ENCODE results near the gene HOATZ. TPM values are rescaled to one million over a fixed set of nuclear protein-coding genes. Genes with fewer than 3 reads are reported as not detected.

The HOATZ gene
- total RNA-seq, 2 donors from 2014 or later, result not detected

DNA sequence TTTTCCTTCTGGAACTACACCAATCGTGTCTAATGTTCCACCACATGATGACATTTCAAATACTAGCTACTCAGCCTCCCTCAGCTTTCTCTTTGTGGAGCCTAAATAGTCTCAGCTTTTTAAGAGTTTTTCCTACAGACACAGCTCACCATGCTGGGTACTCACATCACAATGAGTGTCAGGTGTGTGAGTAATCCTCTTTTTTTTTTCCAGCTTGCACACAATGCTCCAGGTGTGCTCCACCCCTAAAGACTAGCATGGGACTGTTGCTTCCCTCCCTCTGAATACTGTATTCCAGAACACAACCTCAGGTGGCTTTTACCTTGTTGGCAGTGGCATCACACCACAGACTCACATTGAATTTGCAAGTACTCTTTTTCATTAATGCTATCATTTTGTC is 14.1 kb upstream of the HOATZ start:
- Mint-ChIP-seq H3K36me3 (no peaks in the 10 kb centered on the region), H3K27ac (no peak overlapping the region), H3K4me1 (ENCODE audit: low read depth in 2 of 2) (no peaks in the 10 kb centered on the region), H3K4me3 (no peak overlapping the region), H3K27me3 (peaks cover 32 to 50% of the 10 kb centered on the region in 2 donors), H3K9me3 (no peaks in the 10 kb centered on the region)
- ATAC-seq, result no peak
- no peak for DNase-seq (ENCODE audit: low spot score)

DNA sequence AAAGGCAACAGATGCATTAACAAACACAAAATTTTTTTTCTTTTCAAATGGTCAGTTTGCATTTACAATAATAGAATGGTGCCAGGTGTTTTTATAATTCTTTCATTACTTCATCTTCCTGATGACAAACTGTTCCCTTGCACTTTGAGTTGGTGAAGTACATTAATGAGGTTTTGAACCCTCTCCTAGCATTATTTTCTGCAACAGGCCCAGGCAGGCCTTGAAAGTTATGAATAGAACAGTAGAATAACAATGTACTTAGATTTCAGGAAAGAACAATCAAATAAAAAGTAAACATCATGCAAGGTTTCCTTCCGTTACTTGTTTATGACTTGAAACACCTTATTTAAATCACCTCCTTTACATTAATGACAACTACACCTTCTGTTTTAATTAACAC is 12.0 kb upstream of the HOATZ start:
- H3K4me3 Mint-ChIP-seq, result no peak overlapping the region
- no peaks in the 10 kb centered on the region for H3K9me3 Mint-ChIP-seq
- H3K27me3 Mint-ChIP-seq, result peaks cover 33 to 57% of the 10 kb centered on the region in 2 donors
- no peaks in the 10 kb centered on the region for H3K4me1 Mint-ChIP-seq (ENCODE audit: low read depth in 2 of 2)
- DNase-seq (ENCODE audit: low spot score) (no peak), ATAC-seq (no peak)
- no peaks in the 10 kb centered on the region for H3K36me3 Mint-ChIP-seq
- no peak overlapping the region for H3K27ac Mint-ChIP-seq

DNA sequence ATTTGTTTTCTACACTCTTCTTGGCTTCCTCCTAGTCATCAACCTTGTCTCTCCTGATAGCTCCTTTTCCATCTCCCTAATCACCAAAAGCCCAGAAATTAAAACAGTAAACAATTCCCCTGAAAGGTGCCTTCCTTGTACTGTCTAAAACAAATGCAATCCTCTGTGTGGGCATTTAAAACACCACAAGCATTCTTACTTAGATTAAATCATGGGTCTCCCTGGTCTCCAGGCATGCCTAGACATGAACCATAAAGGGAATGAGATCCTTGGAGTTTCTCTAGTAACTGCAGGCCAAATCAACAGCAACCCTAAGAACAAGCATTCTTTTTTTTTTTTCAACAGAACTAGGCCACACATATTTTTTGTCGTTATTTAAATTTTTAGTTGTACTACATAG is 4.3 kb upstream of the HOATZ start:
- Mint-ChIP-seq H3K9me3 (no peaks in the 10 kb centered on the region), H3K4me1 (ENCODE audit: low read depth in 2 of 2) (no peaks in the 10 kb centered on the region), H3K36me3 (no peaks in the 10 kb centered on the region), H3K4me3 (no peak overlapping the region), H3K27ac (no peak overlapping the region), H3K27me3 (peaks cover 40 to 56% of the 10 kb centered on the region in 2 donors)
- DNase-seq (ENCODE audit: low spot score) (no peak), ATAC-seq (no peak)

DNA sequence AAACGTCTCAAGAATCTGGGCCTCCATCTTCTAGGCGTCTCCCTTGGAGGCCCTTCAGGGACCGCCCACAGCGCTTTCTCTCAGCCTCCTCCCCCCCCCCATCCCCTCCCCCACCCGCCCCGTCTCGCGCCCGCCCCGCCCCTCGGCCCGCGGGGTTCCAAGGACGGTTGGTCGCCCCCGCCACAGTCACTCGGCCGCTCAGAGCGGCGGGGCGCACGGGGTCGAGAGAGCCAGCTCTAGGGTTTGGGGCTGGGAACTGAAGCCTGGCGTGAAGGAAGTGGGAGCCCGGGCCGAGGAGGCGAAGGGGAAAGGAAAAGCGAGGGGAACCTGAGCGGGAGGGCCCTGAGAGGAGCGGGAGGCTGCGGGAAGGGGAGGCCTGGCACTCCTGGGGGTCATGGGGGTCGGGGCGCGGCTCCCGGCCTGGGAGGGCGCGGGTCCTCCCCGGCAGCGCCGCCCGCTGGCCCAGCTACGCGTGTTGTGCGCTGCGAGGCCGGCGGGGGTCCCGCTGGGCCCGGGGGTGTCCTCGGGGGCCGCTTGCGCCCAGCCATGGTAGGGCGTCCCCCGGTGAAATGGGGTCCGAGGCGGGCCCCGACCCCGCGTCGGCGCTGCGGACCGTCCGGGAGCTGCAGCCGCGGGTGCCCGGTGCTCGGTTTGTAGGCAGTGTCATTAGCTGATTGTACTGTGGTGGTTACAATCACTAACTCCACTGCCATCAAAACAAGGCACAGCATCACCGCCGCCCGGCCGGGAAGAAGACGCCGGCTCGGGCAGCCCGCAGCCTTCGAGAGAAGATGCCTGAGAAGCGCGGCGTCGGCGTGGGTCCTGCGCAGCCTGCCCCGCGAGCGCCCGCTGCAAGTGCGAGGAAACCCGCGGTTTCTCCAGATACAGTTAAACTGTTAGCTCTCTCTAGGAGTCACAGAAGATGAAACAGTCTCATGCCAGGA is 2.0 kb upstream of the HOATZ start, which contains the start of gene BTG4:
Gene BTG4 (minus strand): TSS at position 91 of the 944 bp plus-strand sequence. CDS start 13,610 bp downstream, outside the sequence.
- Mint-ChIP-seq H3K27me3 (peaks cover 36 to 38% of the 10 kb centered on the region in 2 donors), H3K27ac (no peak within 1 kb of the TSS), H3K4me3 (peak within 1 kb of the TSS; percentile 61), H3K9me3 (no peaks in the 10 kb centered on the region), H3K4me1 (ENCODE audit: low read depth in 2 of 2) (no peaks in the 10 kb centered on the region), H3K36me3 (no peaks in the 10 kb centered on the region)
- ATAC-seq, result peak; percentile 48 to 50
- no peak for DNase-seq (ENCODE audit: low spot score)

DNA sequence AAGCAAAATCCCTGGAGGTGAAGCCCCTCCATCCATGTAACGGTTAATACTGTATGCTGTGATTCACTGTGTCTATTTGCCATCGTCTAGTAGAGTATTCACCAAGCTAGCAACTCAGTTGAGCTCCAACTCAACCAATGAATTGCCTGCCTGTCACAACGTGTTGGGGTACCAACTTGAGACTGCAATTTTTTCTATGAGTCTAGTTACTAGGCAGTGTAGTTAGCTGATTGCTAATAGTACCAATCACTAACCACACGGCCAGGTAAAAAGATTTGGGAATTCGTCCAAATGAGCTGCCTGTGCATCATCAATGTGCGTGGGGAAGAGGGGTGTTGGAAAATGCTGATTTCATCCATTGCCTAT is 1.4 kb upstream of the HOATZ start:
- no peak for DNase-seq (ENCODE audit: low spot score)
- Mint-ChIP-seq H3K36me3 (no peaks in the 10 kb centered on the region), H3K27ac (no peak overlapping the region), H3K9me3 (no peaks in the 10 kb centered on the region), H3K27me3 (peaks cover 30 to 31% of the 10 kb centered on the region in 2 donors), H3K4me3 (no peak overlapping the region), H3K4me1 (ENCODE audit: low read depth in 2 of 2) (no peaks in the 10 kb centered on the region)
- ATAC-seq, result peak in 1 of 2 donors; percentile 33

DNA sequence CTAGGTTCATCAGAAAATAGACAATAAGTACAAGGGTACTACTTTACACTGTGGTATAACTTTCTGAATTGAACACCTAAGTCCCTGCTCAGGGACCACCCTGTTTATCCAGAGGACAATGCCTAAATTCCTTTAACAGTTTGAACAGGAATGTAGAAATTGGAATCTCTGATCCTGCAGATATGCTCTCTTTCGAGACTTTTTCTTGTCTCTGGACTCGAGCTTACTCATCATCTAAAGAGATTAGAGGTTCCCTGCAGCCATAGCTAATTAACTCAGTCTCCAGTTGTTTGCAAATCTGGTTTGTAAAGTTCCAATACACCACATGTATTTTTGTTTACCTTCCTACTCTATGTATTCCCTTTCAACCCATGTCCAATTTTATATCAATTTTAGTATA is 1.0 kb downstream of the HOATZ start:
- no peaks in the 10 kb centered on the region for H3K36me3 Mint-ChIP-seq
- ATAC-seq, result no peak

DNA sequence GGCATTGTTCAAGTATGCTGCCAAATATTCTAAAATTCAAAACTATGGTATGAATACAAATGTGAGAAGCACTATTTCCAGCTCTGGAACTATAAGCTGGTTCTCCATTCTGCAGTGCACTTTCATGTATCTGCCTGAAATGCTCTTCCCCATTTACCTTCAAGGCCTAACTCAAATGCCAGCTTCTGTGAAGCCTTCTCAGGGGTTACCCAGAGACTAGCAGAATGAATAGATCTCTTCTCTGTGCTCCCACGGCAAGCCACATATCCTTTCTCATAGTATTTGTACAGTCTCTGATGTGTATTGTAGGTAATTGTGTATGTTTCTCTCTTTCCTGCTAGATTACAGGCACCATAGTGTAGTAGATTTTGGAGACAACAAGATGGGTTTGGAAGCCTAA is 4.1 kb downstream of the HOATZ start:
- Mint-ChIP-seq H3K4me3 (no peak overlapping the region), H3K27ac (no peak overlapping the region), H3K4me1 (ENCODE audit: low read depth in 2 of 2) (no peaks in the 10 kb centered on the region), H3K9me3 (no peaks in the 10 kb centered on the region), H3K27me3 (peaks cover 4 to 13% of the 10 kb centered on the region in 2 donors), H3K36me3 (no peaks in the 10 kb centered on the region)
- no peak for ATAC-seq
- DNase-seq (ENCODE audit: low spot score), result no peak

More for the DNA sequence above, 1.0 kb downstream of the HOATZ start:
- H3K4me3 Mint-ChIP-seq, result no peak overlapping the region
- H3K4me1 Mint-ChIP-seq (ENCODE audit: low read depth in 2 of 2), result no peaks in the 10 kb centered on the region
- H3K27ac Mint-ChIP-seq, result no peak overlapping the region
- no peaks in the 10 kb centered on the region for H3K9me3 Mint-ChIP-seq
- H3K27me3 Mint-ChIP-seq, result peaks cover 17 to 25% of the 10 kb centered on the region in 2 donors
- no peak for DNase-seq (ENCODE audit: low spot score)

DNA sequence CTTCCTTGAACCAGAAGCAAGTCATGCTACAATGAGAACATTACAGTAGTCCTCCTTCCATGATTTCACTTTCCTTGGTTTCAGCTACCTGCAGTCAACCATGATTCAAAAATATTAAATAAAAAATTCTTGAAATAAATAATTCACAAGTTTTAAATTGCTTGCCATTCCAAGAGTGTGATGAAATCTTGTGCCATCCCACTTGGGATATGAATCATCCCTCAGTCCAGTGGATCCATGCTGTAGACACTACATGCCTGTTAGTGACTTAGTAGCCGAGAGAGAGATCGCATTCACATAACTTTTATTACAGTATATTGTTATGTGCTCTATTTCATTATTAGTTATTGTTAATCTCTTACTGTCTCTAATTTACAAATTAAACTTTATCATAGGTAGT is 6.0 kb downstream of the HOATZ start:
- Mint-ChIP-seq H3K27ac (no peak overlapping the region), H3K36me3 (no peaks in the 10 kb centered on the region), H3K4me1 (ENCODE audit: low read depth in 2 of 2) (no peaks in the 10 kb centered on the region), H3K27me3 (peaks cover 13 to 18% of the 10 kb centered on the region in 2 donors), H3K4me3 (no peak overlapping the region), H3K9me3 (no peaks in the 10 kb centered on the region)
- DNase-seq (ENCODE audit: low spot score) (no peak), ATAC-seq (no peak)

DNA sequence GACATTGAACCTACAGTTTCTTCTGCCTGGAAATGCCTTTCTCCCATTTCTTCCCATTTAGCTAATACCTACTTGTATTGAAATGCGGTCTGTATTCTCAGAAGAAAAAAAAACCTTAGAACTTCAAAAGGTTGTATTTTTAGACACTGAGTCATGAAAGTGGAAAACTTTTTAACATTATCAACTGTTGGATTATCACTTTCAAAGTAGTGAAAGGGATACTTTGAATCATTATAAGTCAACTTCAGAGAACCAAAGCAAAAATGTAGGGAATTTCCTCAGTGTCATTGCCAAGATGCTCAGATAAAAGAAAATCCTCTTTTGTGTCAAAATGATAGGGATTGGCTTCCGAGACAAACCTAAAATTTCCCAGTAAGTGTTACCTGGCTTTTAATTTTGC is 6.6 kb downstream of the HOATZ start:
- Mint-ChIP-seq H3K4me3 (no peak overlapping the region), H3K27ac (no peak overlapping the region), H3K27me3 (peaks cover 19 to 23% of the 10 kb centered on the region in 2 donors), H3K4me1 (ENCODE audit: low read depth in 2 of 2) (peaks cover 0 to 4% of the 10 kb centered on the region in 2 donors), H3K9me3 (no peaks in the 10 kb centered on the region), H3K36me3 (no peaks in the 10 kb centered on the region)
- DNase-seq (ENCODE audit: low spot score), result no peak
- no peak for ATAC-seq

DNA sequence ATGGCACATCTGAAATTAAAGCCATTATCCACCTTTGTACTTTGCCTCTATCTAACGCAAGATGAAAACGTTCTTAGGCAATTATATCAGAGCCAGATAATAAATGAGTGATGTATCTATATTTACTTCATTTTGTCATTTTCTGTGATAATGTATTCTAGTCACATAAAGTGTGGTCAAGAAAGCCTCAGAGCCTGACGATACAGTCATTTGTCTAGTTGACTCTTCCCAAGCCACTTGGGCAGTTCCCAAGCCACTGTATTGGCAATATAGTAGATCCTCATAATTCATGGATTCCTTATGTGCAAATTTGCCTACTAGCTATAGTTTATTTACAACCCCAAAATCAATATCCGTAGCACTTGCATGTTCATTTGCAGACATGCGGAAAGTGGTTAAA is 7.8 kb downstream of the HOATZ start:
- Mint-ChIP-seq H3K27ac (no peak overlapping the region), H3K4me1 (ENCODE audit: low read depth in 2 of 2) (peaks cover 3 to 10% of the 10 kb centered on the region in 2 donors), H3K27me3 (peaks cover 24 to 28% of the 10 kb centered on the region in 2 donors), H3K9me3 (no peaks in the 10 kb centered on the region), H3K4me3 (no peak overlapping the region), H3K36me3 (no peaks in the 10 kb centered on the region)
- DNase-seq (ENCODE audit: low spot score) (no peak), ATAC-seq (no peak)

DNA sequence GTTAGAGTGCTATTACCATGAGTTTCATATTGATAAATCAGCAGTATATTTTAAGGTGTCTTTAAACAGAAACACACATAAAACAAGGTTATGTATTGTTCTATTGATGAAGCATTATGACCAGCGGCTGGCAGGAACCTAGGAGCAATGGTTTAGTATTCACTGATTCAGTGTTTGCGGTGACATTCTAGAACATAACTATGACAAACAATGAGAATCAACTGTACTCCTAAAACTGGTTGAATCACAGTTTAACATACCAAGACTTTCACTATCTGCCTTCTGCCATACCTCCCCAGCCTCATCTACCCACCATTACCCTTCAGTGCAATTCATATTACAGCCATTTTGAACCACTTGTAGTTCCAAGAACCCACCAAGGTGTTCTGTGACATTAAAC is 8.8 kb downstream of the HOATZ start:
- H3K4me1 Mint-ChIP-seq (ENCODE audit: low read depth in 2 of 2), result peaks cover 3 to 10% of the 10 kb centered on the region in 2 donors
- no peak for DNase-seq (ENCODE audit: low spot score)
- H3K27ac Mint-ChIP-seq, result no peak overlapping the region
- H3K9me3 Mint-ChIP-seq, result no peaks in the 10 kb centered on the region
- no peak overlapping the region for H3K4me3 Mint-ChIP-seq
- ATAC-seq, result no peak
- H3K27me3 Mint-ChIP-seq, result peaks cover 24 to 28% of the 10 kb centered on the region in 2 donors
- no peaks in the 10 kb centered on the region for H3K36me3 Mint-ChIP-seq

DNA sequence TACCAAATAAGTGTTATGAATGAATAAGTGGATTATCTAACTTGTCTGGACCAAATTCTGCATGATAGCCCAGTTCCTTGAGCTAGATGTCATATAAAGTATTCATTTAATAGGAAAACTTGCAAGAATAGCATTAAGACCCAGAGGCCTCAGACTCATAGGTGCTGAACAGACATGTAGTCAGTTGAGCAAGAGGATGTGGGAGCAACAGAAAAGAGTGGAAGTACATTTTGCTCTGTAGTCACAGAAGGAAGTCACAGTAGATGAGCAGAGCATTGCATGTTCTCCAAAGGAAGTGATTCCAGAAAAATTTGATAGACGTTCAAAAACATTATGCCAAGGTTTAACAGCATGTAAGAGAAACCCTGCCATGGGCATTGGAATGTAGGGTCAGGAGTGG is 9.5 kb downstream of the HOATZ start:
- peaks cover 25 to 30% of the 10 kb centered on the region in 2 donors for H3K27me3 Mint-ChIP-seq
- DNase-seq (ENCODE audit: low spot score) (no peak), ATAC-seq (no peak)
- no peaks in the 10 kb centered on the region for H3K9me3 Mint-ChIP-seq
- H3K27ac Mint-ChIP-seq, result no peak overlapping the region
- H3K4me1 Mint-ChIP-seq (ENCODE audit: low read depth in 2 of 2), result peaks cover 3 to 10% of the 10 kb centered on the region in 2 donors
- H3K36me3 Mint-ChIP-seq, result no peaks in the 10 kb centered on the region
- H3K4me3 Mint-ChIP-seq, result no peak overlapping the region

DNA sequence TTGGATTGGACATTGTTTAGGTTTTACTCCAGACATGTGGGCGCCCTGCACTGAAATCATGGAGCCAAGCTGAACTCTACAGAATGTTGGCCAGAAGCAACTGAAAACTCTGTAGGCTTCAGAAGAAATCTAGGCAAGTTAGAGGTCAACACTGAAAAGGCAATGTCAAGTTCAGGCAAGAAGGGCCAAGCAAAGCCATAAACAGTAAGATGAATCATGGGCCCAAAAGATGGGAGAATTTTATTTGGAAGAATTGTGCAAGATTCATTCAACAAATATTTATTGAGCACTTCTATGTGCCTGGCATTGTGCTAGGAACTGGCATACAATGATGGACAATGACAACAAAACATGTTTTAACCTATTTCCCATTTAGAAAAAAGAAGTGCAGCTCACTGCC is 10.9 kb downstream of the HOATZ start:
- peaks cover 28 to 36% of the 10 kb centered on the region in 2 donors for H3K27me3 Mint-ChIP-seq
- no peak overlapping the region for H3K4me3 Mint-ChIP-seq
- no peaks in the 10 kb centered on the region for H3K36me3 Mint-ChIP-seq
- peaks cover 3 to 10% of the 10 kb centered on the region in 2 donors for H3K4me1 Mint-ChIP-seq (ENCODE audit: low read depth in 2 of 2)
- DNase-seq (ENCODE audit: low spot score) (no peak), ATAC-seq (no peak)
- H3K27ac Mint-ChIP-seq, result no peak overlapping the region
- H3K9me3 Mint-ChIP-seq, result no peaks in the 10 kb centered on the region

DNA sequence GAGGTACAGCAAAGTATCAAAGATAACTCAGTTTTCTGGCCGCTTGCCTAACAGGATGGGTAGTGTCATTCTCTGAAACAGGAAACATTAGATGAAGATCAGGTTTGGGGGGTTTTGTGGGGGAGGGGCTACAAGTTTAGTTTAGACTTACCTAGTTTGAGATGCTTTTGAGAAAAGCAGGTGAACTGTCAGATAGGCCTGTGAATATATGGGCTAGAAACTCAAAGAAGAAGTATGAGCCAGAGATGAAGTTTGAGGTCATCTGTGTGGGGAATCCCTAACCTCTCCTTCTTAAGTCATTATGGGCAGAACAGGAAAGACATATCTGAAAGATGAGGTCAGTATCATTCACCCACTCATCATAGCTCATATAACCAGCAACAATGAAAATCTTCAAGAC is 11.9 kb downstream of the HOATZ start:
- Mint-ChIP-seq H3K4me1 (ENCODE audit: low read depth in 2 of 2) (peaks cover 3 to 10% of the 10 kb centered on the region in 2 donors), H3K9me3 (no peaks in the 10 kb centered on the region), H3K27ac (no peak overlapping the region), H3K4me3 (no peak overlapping the region), H3K36me3 (no peaks in the 10 kb centered on the region), H3K27me3 (peaks cover 28 to 36% of the 10 kb centered on the region in 2 donors)
- DNase-seq (ENCODE audit: low spot score) (no peak), ATAC-seq (peak; percentile 52 to 59)

All from natural killer cell treated with Interleukin-12 subunit alpha and Interleukin-12 subunit beta and Interleukin-15 and Interleukin-18, amount 100 ng/mL, for 72 hours (primary cell).